CMK (cell line): ENCODE measurements around the gene ARHGAP33.

ENCODE experiments used
- DNase-seq: peaks from one replicate; pipeline ENCODE4 v3.0.0-alpha.2; 2010; ENCODE audit warnings: low read depth

Gene ARHGAP33

DNA sequence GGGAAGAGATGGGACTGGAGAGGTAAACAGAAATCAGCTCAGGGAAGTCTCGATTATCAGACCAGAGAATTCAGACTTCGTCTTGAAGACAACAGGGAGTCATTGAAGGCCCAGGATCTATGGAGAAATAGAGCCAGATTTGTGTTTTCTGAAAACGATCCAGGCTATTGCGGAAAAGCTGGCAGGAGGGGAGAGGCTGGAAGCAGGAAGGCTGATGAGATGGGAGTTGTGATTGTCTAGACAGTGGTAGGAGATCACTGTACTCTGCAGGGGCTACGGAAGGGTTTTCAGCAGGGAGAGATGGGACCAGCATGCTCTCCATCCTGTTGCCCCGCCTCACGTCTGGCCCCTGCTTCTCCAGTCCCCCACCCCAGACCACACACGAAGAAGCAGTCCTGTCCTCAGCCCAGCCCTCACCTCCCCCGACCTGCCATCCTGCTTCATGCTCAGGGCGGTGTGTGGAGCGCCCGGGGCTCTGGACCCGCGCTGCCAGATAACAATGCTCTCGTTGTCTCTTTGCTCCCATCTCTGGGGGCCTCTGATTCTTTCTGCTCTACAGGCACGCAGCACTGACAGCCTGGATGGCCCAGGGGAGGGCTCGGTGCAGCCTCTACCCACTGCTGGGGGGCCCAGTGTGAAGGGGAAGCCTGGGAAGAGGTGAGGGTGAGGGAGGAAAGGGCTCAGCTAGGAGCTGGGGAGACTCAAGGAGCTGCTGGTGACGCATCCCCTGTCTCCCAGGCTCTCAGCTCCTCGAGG lies 1.9 kb downstream of the ARHGAP33 start:
- DNase-seq: no peak

DNA sequence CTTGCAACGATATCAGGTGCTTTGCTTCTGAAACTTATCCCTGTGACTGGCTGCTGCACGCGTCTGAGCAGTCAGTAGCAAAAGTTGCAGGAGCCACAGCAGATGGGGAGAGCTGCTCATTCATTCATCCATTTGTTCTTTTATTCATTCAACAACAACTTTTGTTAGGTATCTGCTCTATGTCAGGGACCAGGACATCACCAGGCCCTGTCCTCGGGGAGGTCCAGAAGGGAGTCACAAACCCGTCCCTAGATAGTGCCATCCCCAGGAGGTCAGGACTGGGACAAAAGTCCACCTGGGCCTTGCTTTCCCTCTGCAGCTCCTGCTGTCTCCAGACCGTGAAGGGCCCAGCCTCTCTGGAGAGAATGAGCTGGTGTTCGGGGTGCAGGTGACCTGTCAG lies 2.6 kb downstream of the ARHGAP33 start:
- no peak for DNase-seq

DNA sequence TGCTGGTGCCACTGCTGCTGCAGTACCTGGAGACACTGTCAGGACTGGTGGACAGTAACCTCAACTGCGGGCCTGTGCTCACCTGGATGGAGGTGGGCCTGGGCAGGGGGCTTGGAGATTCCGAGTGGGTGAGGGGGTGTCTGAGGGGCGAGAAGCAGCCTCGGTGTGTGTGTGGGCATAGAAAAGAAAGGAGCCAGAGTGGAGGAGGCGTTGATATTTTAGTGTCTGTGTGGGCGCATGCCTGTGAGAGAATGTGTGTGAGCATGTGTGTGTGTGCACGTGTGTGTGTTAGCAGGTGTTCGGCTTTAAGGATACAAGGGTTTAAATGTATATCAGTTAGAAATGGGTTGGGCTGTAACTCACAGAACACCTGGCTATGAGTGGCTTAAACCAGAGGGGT lies 3.7 kb downstream of the ARHGAP33 start:
- no peak for DNase-seq

DNA sequence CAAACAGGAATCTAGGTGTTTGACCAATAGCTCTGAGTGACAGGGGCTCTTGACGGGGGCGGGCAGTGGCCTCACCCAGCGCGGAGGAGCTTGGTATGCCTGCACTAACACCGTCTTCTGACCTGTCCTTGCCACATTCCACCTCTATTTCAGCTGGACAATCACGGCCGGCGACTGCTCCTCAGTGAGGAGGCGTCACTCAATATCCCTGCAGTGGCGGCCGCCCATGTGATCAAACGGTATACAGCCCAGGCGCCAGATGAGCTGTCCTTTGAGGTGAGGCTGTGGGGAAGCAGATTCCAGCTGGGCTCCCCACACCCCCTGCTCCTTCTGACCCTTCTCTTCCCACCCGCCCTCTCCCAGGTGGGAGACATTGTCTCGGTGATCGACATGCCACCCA lies 4.7 kb downstream of the ARHGAP33 start:
- no peak for DNase-seq

DNA sequence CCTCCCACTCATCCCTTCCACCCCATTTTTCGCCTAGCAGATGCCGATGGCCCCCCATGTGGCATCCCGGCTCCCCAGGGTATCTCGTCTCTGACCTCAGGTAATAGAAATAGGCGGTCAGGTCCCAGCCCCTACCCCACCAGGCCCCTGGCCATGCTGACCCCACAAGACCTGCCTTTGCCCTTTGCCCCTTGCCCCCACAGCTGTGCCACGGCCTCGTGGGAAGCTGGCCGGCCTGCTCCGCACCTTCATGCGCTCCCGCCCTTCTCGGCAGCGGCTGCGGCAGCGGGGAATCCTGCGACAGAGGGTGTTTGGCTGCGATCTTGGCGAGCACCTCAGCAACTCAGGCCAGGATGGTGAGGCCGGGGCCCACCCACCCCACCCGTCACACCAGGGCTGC lies 5.4 kb downstream of the ARHGAP33 start:
- no peak for DNase-seq

DNA sequence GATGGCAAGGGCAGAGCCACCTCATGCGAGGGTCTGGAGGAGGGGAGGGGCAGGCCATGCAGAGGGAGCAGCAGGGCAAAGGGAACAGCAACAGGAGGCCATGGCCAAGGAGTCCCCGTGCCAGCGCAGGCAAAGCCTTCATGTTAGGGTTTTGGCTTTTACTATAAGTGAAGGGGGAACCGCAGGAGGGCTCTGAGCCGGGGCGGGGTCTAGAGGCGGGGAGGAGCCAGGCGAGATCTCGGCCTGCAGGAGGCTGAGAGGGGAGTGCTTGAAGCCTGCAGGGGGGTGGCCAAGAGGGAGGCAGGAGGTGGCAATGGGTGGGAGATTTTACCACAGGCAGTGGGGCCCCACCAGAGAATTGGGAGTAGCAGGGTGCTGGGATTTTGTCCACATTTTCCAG lies 6.3 kb downstream of the ARHGAP33 start:
- no peak for DNase-seq

DNA sequence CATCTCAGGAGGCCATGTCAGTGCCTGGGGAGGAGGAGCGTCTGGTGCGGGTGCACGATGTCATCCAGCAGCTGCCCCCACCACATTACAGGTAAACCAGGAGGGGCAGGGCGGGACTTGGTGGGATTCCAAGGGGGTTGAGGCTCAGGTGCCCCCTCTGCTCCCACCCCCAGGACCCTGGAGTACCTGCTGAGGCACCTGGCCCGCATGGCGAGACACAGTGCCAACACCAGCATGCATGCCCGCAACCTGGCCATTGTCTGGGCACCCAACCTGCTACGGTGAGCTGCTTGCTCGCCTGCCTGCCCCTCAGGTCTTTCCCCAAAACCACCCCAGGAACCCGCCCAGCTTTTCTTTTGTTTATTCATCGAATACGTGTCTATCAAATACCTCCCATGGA lies 7.2 kb downstream of the ARHGAP33 start:
- no peak for DNase-seq

DNA sequence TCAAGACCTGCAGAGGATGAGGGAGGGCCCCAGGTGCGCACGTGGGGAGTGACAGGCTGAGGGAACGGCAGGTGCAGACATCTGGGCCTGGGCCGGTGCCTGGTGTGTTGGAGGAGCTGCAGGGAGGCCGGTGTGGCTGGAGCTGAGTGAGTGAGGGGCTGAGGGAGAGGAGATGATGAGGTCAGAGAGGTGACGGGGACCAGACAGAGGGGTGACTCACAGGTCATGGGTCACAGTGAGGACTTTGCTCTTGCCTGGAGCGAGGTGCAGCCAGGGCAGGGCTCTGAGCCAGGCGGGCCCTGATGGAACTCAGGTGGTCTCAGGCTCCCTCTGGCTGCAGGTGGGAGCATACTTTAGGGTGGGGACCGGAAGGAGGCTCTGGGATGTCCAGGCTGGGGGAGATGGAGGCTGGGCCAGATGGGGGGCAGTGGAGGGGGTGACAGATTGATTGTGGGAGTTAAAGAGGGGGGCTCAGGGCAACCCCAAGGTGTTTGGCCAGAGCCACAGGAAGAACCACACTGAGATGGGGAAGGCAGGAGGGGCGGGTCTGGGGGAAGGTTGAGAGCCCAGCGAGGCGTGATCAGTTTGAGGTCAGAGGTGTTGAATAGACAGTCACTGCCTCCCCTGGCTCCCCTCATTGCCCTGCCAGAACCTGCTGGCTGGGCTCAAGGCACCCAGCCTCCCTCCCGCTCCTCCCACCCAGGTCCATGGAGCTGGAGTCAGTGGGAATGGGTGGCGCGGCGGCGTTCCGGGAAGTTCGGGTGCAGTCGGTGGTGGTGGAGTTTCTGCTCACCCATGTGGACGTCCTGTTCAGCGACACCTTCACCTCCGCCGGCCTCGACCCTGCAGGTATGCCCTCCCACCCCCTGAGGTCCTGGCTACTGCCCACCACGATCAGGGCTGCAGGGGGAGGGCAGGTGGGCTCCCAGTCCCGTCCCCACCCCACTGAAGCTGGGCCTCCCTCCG lies 8.4 kb downstream of the ARHGAP33 start:
- DNase-seq: no peak

DNA sequence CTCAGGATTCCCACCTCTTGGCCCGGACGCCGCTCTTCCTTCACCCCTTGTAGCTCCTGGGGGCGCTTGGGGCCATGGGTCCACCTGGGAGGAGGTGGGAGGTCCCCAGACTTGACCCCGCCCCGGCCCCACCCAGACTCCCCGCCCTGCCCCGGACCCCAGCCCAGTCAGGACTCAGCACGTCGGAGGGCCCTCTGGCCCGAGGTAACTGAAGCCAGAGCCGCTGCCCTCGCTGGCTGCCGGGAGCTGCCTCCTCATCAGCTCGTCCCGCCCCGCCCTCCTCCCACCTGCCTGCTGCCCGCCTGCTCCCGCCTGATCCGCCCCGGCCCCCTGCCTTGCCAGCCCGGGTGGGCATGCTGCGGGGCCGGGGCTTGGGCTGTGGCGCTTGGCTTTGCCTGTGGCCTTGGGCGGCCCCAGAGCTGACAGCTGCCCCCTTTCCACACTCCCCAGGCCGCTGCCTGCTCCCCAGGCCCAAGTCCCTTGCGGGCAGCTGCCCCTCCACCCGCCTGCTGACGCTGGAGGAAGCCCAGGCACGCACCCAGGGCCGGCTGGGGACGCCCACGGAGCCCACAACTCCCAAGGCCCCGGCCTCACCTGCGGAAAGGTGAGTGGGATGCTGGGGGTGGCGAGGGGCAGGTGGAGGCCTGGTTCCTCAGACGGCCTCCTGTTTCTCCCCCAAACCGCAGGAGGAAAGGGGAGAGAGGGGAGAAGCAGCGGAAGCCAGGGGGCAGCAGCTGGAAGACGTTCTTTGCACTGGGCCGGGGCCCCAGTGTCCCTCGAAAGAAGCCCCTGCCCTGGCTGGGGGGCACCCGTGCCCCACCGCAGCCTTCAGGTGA lies 9.4 kb downstream of the ARHGAP33 start:
- no peak for DNase-seq

DNA sequence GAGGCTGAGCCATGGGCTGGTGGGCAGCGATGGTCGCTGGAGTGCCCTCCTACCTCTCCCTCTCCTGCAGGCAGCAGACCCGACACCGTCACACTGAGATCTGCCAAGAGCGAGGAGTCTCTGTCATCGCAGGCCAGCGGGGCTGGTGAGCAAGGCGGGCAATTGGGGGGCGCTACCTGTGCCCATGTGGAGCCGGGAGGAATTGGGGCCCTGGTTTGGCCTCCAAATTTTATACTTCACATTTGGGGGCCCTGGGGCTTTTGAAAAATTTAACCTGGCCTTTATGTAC lies 9.9 kb downstream of the ARHGAP33 start:
- no peak for DNase-seq

DNA sequence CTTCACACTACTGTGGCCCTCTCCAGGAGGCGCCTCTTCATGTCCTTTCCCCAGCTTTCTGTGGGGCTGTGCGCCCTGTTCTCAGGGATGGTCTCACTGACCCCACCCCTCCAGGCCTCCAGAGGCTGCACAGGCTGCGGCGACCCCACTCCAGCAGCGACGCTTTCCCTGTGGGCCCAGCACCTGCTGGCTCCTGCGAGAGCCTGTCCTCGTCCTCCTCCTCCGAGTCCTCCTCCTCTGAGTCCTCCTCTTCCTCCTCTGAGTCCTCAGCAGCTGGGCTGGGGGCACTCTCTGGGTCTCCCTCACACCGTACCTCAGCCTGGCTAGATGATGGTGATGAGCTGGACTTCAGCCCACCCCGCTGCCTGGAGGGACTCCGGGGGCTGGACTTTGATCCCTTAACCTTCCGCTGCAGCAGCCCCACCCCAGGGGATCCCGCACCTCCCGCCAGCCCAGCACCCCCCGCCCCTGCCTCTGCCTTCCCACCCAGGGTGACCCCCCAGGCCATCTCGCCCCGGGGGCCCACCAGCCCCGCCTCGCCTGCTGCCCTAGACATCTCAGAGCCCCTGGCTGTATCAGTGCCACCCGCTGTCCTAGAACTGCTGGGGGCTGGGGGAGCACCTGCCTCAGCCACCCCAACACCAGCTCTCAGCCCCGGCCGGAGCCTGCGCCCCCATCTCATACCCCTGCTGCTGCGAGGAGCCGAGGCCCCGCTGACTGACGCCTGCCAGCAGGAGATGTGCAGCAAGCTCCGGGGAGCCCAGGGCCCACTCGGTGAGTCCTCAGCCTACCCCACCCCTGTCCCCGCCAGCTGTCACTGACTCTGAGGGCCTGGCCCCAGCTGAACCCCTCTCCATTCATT lies 11.2 kb downstream of the ARHGAP33 start:
- DNase-seq: no peak

DNA sequence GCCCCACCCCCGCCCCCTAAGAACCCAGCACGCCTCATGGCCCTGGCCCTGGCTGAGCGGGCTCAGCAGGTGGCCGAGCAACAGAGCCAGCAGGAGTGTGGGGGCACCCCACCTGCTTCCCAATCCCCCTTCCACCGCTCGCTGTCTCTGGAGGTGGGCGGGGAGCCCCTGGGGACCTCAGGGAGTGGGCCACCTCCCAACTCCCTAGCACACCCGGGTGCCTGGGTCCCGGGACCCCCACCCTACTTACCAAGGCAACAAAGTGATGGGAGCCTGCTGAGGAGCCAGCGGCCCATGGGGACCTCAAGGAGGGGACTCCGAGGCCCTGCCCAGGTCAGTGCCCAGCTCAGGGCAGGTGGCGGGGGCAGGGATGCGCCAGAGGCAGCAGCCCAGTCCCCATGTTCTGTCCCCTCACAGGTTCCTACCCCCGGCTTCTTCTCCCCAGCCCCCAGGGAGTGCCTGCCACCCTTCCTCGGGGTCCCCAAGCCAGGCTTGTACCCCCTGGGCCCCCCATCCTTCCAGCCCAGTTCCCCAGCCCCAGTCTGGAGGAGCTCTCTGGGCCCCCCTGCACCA lies 11.9 kb downstream of the ARHGAP33 start:
- DNase-seq: no peak

DNA sequence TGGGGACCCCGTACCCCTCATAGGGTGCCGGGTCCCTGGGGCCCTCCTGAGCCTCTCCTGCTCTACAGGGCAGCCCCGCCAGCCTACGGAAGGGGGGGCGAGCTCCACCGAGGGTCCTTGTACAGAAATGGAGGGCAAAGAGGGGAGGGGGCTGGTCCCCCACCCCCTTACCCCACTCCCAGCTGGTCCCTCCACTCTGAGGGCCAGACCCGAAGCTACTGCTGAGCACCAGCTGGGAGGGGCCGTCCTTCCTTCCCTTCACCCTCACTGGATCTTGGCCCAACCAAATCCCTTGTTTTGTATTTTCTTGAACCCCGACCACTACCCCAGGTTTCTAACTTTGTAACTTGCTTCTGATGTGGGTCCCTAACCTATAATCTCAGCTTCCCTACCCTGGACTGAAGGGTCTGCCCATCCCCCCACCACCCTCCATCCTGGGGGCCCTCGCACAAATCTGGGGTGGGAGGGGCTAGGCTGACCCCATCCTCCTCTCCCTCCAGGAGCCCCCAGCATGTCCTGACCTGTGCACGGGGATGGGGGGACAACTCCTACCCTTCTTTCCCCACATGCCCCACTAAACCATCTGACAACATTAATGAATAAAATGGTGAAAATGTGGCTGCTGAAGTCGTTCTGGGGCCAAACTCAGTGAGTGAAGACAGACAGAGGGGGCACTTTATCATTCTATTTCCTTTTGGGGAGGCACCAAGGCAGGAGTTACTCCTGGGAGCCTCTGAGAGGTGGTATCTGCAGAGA lies 13.0 kb downstream of the ARHGAP33 start:
- DNase-seq: no peak

DNA sequence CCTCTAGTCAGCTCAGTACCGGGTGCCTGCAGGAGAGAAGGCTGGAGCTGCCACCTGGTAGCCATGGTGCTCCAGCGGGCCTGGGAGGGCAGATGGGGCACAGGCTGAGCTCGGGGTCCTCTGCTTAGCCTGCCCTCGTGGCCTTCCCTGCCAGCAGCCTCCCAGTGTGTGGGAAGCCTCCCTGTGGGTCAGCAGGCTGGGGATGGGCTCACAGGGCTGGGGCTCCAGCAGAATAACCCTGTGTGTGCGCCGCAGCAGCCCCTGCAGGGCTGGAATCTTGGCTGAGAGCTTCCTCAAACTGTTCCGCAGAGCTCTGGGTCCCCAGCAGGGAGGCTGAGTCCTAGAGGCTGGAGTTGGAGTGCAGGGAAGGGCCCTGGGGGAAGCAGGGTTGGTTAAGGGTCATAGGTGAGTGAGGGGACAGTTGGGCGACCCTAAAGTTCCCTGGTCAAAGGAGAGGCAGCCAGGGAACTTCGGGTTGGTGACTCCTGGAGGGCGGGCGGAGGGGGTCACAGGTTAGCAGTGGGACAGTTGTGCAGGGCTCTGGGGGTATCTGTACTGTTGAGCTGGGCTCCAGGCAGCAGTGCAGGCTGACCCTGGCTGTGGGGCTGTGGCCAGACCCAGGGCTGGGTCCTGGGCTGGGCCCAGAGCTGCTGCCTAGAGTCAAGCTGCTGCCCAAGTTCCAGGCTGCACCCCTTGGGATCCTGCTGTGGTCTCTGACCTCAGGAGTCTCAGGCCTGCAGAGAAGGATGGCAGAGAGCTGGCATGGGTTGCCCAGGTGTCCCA lies 14.0 kb downstream of the ARHGAP33 start:
- no peak for DNase-seq

DNA sequence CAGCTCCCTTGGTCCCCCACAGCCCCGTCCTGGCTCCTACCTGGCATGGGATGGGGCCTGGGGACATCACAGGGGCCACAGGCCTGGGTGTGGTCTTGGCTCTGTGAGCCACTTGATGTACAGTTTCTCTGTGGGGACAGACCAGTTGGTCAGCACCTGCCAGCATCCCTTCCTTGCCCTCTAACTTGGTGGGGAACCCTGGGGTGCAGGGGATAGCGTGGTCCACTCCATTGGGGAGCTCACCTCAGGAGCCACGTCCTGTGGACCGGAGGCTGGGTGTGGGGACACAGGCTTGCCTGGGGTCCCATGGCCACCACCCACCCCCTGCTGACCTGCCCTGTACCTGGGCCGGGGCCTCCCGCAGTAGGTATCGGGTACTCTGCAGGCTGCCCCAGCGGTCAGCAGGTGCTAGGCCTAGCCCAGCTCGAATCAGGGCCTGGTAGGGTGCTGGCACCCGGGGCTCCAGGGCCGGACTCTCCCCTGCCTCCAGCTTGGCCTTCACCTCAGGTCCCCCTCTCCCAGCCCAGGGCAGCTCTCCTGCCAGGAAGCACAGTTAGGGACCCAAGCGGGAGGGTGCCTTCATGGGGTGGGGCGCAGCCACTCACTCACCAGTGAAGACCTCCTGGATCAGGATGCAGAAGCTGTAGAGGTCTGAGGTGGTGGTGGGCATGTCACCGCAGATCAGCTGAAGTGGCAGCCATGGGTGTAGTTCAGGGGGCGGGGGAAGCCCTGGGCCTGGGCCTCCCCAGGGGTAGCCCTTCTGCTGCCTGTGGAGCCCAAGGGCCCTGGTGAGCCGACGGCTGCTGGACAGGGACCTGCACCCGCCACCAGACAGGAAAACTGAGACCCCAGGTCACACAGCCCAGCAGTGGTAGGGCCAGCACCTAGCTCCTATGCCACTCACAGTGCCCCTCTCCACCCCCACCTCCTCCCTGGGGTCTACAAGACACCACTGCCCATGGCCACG lies 14.9 kb downstream of the ARHGAP33 start:
- no peak for DNase-seq

DNA sequence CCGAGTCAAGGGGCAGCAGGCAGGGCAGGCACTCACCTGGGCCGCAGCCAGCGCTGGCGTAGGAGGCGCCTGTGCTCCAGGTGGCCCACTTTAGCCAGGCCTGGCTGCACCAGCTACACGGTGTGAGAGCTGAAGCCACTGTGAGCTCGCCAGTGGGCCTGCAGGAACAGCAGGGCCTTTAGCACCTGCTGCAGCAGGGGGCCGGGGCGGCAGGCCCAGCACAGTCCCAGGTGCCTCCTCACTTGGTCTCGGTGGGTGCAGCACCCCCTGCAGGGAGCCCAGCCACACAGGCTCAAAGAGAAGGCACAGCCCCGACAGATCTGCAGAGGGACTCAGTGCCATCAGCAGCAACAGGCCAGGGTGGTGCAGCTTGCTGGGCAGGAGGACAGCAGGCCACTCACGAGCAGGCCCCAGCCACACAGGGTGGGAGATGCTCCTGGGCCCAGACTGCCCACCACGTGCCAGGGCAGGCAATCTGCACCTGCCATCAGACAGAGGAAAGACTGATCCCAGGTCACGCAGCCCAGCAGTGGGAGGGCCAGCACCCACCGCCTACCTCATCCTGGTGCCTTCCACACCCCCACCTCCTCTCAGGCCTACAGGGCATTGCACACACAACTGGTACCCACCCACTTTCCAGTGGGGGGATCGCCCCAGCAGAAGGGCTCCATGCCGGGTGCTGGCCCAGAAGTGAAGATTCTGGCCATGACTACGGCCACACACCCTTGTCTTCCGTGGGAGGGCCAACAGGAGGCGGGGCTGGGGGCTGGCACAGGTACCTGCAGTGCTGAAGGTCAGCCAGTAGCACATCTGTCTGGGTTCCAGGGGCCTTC lies 15.8 kb downstream of the ARHGAP33 start:
- DNase-seq: no peak

DNA sequence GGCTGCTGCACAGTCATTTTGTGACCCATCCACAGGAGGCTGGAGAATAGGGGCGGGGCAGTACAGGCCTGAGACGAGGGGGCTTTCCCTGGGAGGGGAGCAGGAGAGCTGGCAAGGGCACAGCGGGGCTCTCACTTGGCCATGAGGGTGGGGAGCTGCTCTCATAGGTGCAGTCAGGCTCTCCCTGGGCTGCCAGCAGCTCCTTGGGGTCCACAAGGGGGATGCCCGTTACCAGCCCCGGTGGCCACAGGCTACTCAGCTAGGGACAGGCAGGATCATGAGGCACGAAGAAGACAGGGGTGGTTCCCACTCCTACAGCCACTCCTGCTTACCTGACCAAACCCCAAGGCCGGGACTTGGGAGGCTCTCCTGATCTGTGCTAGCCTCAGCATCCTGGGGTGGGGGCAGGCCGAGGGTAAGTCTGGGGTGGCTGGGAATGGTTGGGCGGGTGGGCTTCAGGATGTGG lies 16.5 kb downstream of the ARHGAP33 start:
- no peak for DNase-seq
